ENCODE data around the gene P3H2.

DNA sequence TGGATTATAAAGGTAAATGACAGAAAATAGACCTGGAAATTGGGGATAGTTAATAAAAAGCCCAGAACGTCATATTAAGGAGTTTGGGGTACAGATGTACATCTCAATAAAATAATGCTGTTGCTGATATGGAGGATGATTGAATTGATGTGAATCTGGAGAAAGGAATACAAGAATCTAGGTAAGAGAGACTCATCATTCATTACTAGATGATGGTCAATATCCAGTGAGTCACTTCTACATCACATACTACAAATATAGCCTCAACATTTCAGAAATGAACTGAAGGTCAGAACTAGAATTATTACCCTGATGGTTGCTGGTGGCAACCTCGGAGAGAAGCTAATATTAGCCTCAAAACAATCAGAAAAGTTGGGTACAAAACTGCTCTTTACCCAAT is 37.6 kb upstream of the P3H2 start:
- TF ChIP-seq, protein P1, sequence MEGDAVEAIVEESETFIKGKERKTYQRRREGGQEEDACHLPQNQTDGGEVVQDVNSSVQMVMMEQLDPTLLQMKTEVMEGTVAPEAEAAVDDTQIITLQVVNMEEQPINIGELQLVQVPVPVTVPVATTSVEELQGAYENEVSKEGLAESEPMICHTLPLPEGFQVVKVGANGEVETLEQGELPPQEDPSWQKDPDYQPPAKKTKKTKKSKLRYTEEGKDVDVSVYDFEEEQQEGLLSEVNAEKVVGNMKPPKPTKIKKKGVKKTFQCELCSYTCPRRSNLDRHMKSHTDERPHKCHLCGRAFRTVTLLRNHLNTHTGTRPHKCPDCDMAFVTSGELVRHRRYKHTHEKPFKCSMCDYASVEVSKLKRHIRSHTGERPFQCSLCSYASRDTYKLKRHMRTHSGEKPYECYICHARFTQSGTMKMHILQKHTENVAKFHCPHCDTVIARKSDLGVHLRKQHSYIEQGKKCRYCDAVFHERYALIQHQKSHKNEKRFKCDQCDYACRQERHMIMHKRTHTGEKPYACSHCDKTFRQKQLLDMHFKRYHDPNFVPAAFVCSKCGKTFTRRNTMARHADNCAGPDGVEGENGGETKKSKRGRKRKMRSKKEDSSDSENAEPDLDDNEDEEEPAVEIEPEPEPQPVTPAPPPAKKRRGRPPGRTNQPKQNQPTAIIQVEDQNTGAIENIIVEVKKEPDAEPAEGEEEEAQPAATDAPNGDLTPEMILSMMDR (conservative IDR thresholded peaks at IDR 0.05; ENCODE audit: low read length): no peak
- TF ChIP-seq EZH2phosphoT487 (IDR thresholded peaks at IDR 0.05; ENCODE audit: borderline replicate concordance): no peak
